T-helper 1 cell treated with Interleukin-12 subunit alpha and Interleukin-12 subunit beta and Interleukin-4 antibody, amounts not matched to agents 30 μg/mL and 1 μg/mL, for 36 hours (primary cell): ENCODE data around the gene ELOVL6.

Source experiments
- H3K27ac Mint-ChIP-seq: one replicate; pipeline ENCODE4 v1.8.0; 2021; ENCODE audit warnings: mild to moderate bottlenecking, mixed read lengths
- H3K27me3 Mint-ChIP-seq: one replicate; pipeline ENCODE4 v1.8.0; 2021; ENCODE audit warnings: low read depth, mixed read lengths
- H3K36me3 Mint-ChIP-seq: one replicate; pipeline ENCODE4 v1.8.0; 2021; ENCODE audit warnings: low read depth, mixed read lengths
- H3K4me1 Mint-ChIP-seq: one replicate; pipeline ENCODE4 v1.8.0; 2021; ENCODE audit warnings: low read depth, mixed read lengths
- H3K4me3 Mint-ChIP-seq: one replicate; pipeline ENCODE4 v1.8.0; 2021; ENCODE audit warnings: mild to moderate bottlenecking, moderate library complexity, mixed read lengths
- H3K9me3 Mint-ChIP-seq: one replicate; pipeline ENCODE4 v1.8.0; 2021; ENCODE audit warnings: mixed read lengths

ELOVL6 gene

DNA sequence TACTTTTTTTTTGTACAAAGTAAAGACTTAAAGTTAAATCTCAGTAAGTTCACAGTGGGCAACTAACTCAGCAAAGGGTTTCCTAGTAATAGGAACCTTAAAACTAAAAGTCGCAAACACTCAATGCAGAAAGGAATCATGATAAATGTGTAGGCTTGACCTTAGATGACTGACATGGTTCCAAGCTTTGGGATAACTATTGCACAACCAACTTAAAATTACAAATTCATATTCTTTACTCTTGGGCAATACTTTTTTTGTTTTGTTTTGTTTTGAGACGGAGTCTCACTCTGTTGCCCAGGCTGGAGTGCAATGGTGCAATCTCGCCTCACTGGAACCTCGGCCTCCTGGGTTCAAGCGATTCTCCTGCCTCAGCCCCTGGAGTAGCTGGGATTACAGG, 8.2 kb downstream of the ELOVL6 start:
- no peak overlapping the region for H3K27ac Mint-ChIP-seq
- H3K4me3 Mint-ChIP-seq: no peak overlapping the region
- H3K27me3 Mint-ChIP-seq: no peaks in the 10 kb centered on the region
- no peaks in the 10 kb centered on the region for H3K9me3 Mint-ChIP-seq
- peaks cover 24% of the 10 kb centered on the region for H3K36me3 Mint-ChIP-seq
- peaks cover 25% of the 10 kb centered on the region for H3K4me1 Mint-ChIP-seq

- peaks cover 33% of the 10 kb centered on the region for H3K36me3 Mint-ChIP-seq
- no peaks in the 10 kb centered on the region for H3K27me3 Mint-ChIP-seq
- no peak overlapping the region for H3K4me3 Mint-ChIP-seq
- no peaks in the 10 kb centered on the region for H3K9me3 Mint-ChIP-seq
- no peak overlapping the region for H3K27ac Mint-ChIP-seq
- H3K4me1 Mint-ChIP-seq: peaks cover 26% of the 10 kb centered on the region
These were observed 10.3 kb downstream of the ELOVL6 start for GRCh38 chr4:110188113-110188512.

- Mint-ChIP-seq H3K36me3 (peaks cover 23% of the 10 kb centered on the region), H3K4me3 (no peak overlapping the region), H3K27me3 (no peaks in the 10 kb centered on the region), H3K9me3 (no peaks in the 10 kb centered on the region), H3K27ac (peak overlapping the region; percentile 12), H3K4me1 (peaks cover 15% of the 10 kb centered on the region)
These were observed 13.6 kb downstream of the ELOVL6 start for GRCh38 chr4:110184791-110185155.

DNA sequence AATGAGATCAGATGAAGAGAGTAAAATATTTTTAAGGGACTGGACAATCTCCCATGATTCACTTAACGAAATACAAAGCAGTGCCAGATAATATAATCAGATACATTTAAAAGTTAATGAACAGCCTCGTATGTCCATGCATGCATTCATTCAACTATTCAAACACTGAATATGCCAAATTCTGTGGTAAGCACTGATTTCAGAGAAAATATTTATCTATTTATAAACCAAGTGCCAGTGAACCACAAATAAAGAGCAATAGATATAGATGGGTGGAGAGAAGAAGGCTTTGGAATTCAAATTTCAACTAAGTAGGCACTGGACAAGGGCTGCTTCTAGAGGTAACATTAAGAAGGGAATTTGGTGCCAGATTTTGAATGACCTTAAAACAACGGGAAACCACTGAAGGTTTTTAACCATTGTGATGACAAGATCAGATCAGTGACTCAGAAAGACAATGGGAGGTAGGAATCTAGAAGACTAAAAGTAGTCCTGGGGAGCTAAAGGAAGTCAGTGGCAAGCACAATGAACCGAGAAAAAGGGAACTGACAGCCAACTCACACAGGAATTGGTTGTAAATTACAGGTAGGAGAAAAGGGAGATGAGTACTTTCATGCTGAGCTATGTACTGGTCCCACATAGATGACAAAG, 14.2 kb downstream of the ELOVL6 start:
- Mint-ChIP-seq H3K36me3 (peaks cover 22% of the 10 kb centered on the region), H3K27me3 (no peaks in the 10 kb centered on the region), H3K4me1 (peaks cover 15% of the 10 kb centered on the region), H3K27ac (peak overlapping the region; percentile 12), H3K9me3 (no peaks in the 10 kb centered on the region), H3K4me3 (no peak overlapping the region)

DNA sequence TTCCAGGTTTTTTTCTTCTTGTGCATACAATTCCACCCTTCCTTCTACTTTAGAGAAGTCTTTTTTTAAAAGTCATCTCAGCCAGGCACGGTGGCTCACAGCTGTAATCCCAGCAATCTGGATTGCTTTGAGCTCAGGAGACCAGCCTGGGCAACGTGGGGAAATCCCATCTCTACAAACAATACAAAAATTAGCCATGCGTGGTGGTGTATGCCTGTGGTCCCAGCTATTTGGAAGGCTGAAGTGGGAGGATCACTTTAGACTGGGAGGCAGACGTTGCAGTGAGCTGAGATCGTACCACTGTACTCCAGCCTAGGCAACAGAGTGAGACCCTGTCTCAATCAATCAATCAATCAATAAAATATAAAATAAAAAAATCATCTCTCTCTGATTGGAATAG, 14.8 kb downstream of the ELOVL6 start:
- Mint-ChIP-seq H3K27me3 (no peaks in the 10 kb centered on the region), H3K36me3 (peaks cover 22% of the 10 kb centered on the region), H3K27ac (no peak overlapping the region), H3K9me3 (no peaks in the 10 kb centered on the region), H3K4me1 (peaks cover 13% of the 10 kb centered on the region), H3K4me3 (no peak overlapping the region)

DNA sequence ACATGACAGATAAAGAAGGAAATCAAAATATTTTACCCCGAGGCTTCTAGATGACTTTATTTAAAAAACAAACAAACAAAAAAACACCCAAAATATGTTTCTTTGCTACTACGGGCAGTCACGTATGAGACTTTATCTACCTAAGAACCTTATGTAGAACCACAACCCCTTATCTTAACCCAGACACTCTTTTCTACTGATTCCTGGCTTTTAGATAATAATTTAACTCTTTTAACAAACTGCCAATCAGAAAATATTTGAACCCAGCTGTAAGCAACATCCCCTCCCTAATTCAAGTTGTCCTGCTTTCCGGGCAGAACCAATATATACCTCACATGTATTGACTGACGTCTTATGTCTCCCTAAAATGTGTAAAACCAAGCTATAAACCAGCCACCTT, 15.4 kb downstream of the ELOVL6 start:
- Mint-ChIP-seq H3K27me3 (no peaks in the 10 kb centered on the region), H3K4me3 (no peak overlapping the region), H3K9me3 (no peaks in the 10 kb centered on the region), H3K27ac (no peak overlapping the region), H3K4me1 (peaks cover 13% of the 10 kb centered on the region), H3K36me3 (peaks cover 22% of the 10 kb centered on the region)

DNA sequence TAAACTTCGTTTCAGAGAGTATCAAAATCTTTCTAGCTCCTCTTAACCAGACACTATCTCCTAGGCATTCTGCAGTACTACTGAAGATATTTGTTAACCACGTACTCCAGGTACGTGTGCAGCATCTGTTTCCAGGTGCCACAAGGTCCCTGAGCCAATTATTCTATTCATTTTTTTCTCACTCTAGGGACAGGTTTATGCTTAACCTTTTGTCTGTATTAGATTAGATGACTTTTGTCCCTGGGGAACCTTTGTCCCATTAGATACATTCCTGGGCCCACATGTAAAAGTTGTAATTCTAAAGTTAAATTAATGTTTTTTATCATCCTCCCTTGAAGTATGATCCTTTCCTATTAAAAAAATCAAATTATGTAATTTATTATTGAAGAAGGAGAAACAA, 16.5 kb downstream of the ELOVL6 start:
- peaks cover 13% of the 10 kb centered on the region for H3K4me1 Mint-ChIP-seq
- peaks cover 24% of the 10 kb centered on the region for H3K36me3 Mint-ChIP-seq
- no peaks in the 10 kb centered on the region for H3K27me3 Mint-ChIP-seq
- no peak overlapping the region for H3K27ac Mint-ChIP-seq
- H3K9me3 Mint-ChIP-seq: no peaks in the 10 kb centered on the region
- no peak overlapping the region for H3K4me3 Mint-ChIP-seq

DNA sequence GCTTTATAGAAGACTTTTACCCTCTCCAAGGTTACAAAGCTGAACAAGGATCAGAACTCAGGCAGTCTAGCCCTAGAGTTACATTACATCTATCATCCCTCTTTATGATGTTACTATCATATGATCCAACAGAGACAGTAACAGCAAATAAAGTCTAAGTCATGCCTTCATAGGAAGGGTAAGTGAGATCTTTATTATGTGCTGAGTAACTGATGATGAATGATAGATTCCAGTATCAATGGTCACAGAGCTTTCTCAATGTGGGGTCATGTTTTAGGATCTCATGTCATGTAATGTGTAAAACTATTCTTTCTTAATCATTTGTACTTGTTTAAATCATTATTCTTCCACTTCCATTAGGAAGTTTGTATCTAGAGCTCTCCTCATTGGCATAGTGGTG, 22.8 kb downstream of the ELOVL6 start:
- H3K27me3 Mint-ChIP-seq: no peaks in the 10 kb centered on the region
- no peak overlapping the region for H3K4me3 Mint-ChIP-seq
- no peaks in the 10 kb centered on the region for H3K4me1 Mint-ChIP-seq
- no peaks in the 10 kb centered on the region for H3K9me3 Mint-ChIP-seq
- no peak overlapping the region for H3K27ac Mint-ChIP-seq
- peaks cover 28% of the 10 kb centered on the region for H3K36me3 Mint-ChIP-seq

- no peak overlapping the region for H3K4me3 Mint-ChIP-seq
- peaks cover 2% of the 10 kb centered on the region for H3K4me1 Mint-ChIP-seq
- no peaks in the 10 kb centered on the region for H3K9me3 Mint-ChIP-seq
- peaks cover 31% of the 10 kb centered on the region for H3K36me3 Mint-ChIP-seq
- H3K27ac Mint-ChIP-seq: no peak overlapping the region
- no peaks in the 10 kb centered on the region for H3K27me3 Mint-ChIP-seq
These were observed 25.4 kb downstream of the ELOVL6 start for GRCh38 chr4:110172972-110173371.

DNA sequence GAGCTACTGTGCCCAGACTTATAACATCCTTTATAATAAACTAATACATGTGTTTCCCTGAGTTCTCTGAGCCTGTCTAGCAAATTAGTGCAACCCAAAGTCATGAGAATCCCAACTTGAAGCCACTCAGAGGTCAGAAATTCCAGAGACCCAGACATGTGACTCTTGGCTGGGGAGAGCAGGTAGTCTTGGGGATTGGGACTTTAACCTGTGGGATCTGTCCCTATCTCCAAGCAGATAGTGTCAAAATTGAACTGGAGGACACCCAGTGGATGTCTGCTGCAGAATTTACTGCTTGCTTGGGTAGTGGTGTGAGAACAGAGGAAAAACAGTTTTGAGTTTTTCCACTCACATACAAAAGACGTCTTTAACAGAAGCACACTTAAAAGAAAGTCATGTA, 26.4 kb downstream of the ELOVL6 start:
- no peaks in the 10 kb centered on the region for H3K27me3 Mint-ChIP-seq
- no peak overlapping the region for H3K27ac Mint-ChIP-seq
- no peaks in the 10 kb centered on the region for H3K9me3 Mint-ChIP-seq
- H3K4me1 Mint-ChIP-seq: peaks cover 2% of the 10 kb centered on the region
- H3K4me3 Mint-ChIP-seq: no peak overlapping the region
- H3K36me3 Mint-ChIP-seq: peaks cover 28% of the 10 kb centered on the region

GRCh38 chr4:110170861-110171260, 27.6 kb downstream of the ELOVL6 start:
- Mint-ChIP-seq H3K4me3 (no peak overlapping the region), H3K4me1 (peaks cover 8% of the 10 kb centered on the region), H3K27ac (no peak overlapping the region), H3K36me3 (peaks cover 21% of the 10 kb centered on the region), H3K27me3 (no peaks in the 10 kb centered on the region), H3K9me3 (no peaks in the 10 kb centered on the region)

DNA sequence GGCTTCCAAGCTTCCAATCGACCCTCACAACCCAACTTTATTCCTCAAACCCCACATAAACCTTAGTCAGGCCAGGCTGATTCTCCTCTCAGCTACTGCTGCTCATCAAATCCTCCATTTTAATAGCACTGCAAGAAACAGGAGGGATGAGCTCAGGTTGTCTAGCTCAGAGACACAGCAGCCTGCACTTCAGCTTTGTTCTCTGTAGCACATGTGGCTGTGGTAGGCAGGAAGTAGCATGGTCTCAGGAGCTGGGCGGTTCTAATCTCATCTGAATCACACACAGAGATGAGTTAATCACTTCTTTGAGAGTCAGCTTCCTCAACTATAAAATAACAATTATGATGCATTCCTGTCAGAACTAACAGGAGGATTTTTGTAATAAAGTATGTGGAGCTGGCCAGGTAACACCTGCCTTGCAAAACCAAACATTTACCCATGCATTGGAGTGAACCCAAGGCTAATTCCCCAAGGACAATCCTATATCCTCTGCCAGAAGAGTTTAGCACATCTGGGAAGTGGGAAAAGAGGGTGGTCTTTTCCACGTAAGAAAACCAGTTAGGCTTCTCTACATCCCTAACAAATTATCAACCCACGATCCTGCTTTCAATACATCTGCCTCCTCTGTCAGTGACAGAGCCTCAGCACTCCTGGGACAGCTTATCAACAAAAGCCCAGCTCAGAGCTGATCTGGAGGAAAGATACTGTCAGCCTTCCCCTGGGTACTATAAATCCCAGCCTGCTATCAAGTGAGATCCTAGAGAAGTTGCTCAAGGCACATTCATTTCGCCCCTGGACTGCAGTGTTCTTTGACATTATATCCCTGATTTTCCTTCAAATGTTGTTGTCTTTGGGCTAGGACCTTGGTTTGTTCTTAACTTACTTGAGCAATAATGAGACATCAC, 32.8 kb downstream of the ELOVL6 start:
- Mint-ChIP-seq H3K27ac (peak overlapping the region; percentile 94), H3K9me3 (peaks cover 5% of the 10 kb centered on the region), H3K4me3 (peak overlapping the region; percentile 63), H3K4me1 (peaks cover 32% of the 10 kb centered on the region), H3K36me3 (peaks cover 26% of the 10 kb centered on the region), H3K27me3 (no peaks in the 10 kb centered on the region)

DNA sequence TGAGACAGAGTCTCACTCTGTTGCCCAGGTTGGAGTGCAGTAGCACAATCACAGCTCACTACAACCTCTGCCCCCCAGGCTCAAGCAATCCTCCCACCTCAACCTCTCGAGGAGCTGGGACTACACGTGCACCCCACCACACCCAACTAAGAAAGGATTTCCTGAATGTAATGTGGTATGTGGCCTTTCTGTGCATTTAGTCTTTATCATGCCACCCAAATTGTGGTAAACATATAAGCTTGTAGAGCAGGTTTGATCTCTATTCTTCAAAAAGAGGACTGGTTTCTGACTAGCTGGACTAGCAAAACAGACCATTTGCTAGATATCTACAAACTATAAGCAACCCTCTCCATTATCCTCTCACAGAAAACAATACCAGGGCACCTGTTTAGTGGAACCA, 33.6 kb downstream of the ELOVL6 start:
- Mint-ChIP-seq H3K36me3 (peaks cover 22% of the 10 kb centered on the region), H3K9me3 (peaks cover 5% of the 10 kb centered on the region), H3K4me1 (peaks cover 32% of the 10 kb centered on the region), H3K27ac (peak overlapping the region; percentile 94), H3K4me3 (peak overlapping the region; percentile 63), H3K27me3 (no peaks in the 10 kb centered on the region)

- H3K27ac Mint-ChIP-seq: peak overlapping the region; percentile 94
These were observed 34.2 kb downstream of the ELOVL6 start for GRCh38 chr4:110164251-110164650.

More at GRCh38 chr4:110164251-110164650, 34.2 kb downstream of the ELOVL6 start:
- peaks cover 5% of the 10 kb centered on the region for H3K9me3 Mint-ChIP-seq
- H3K27me3 Mint-ChIP-seq: no peaks in the 10 kb centered on the region
- H3K36me3 Mint-ChIP-seq: peaks cover 22% of the 10 kb centered on the region
- peaks cover 32% of the 10 kb centered on the region for H3K4me1 Mint-ChIP-seq
- H3K4me3 Mint-ChIP-seq: no peak overlapping the region
